ENCODE results near the gene SLC51B.
"Not testable (repeated sequence)": the region's sequence is repeated elsewhere in the genome, so short reads cannot be mapped to it uniquely, and the experiment has no call there.

SLC51B gene

GRCh38 chr15:65044724-65045481, at the start of gene SLC51B:
Gene SLC51B (plus strand): TSS chr15:65045387. CDS start chr15:65050005, 4,618 bp downstream.
- in situ Hi-C loops (cut with MboI; ENCODE audit: low pct_unique_long_range_greater_than_20kb, low sequenced_read_pairs): no loop called here
- no peak for DNase-seq

- in situ Hi-C loops (cut with MboI; ENCODE audit: low pct_unique_long_range_greater_than_20kb, low sequenced_read_pairs): no loop called here
- no peak for DNase-seq
Measured at GRCh38 chr15:64997066-64997465, 48.1 kb upstream of the SLC51B start.

- in situ Hi-C loops (cut with MboI; ENCODE audit: low pct_unique_long_range_greater_than_20kb, low sequenced_read_pairs): no loop called here
- DNase-seq: no peak
Measured at GRCh38 chr15:64997745-64998375, 47.3 kb upstream of the SLC51B start.

- in situ Hi-C loops (cut with MboI; ENCODE audit: low pct_unique_long_range_greater_than_20kb, low sequenced_read_pairs): no loop called here
- no peak for DNase-seq
Measured at GRCh38 chr15:65004993-65005392, 40.2 kb upstream of the SLC51B start.

GRCh38 chr15:65006876-65007275, 38.3 kb upstream of the SLC51B start:
- in situ Hi-C loops (cut with MboI; ENCODE audit: low pct_unique_long_range_greater_than_20kb, low sequenced_read_pairs): no loop called here
- peak; percentile 24 for DNase-seq

GRCh38 chr15:65008983-65009382, 36.2 kb upstream of the SLC51B start:
- in situ Hi-C loops (cut with MboI; ENCODE audit: low pct_unique_long_range_greater_than_20kb, low sequenced_read_pairs): no loop called here
- peak; percentile 78 for DNase-seq

GRCh38 chr15:65011198-65011597, 34.0 kb upstream of the SLC51B start:
- DNase-seq; in situ Hi-C loops (cut with MboI; ENCODE audit: low pct_unique_long_range_greater_than_20kb, low sequenced_read_pairs): not testable (repeated sequence)

GRCh38 chr15:65020419-65020818, 24.8 kb upstream of the SLC51B start:
- DNase-seq: no peak
- in situ Hi-C loops (cut with MboI; ENCODE audit: low pct_unique_long_range_greater_than_20kb, low sequenced_read_pairs): no loop called here

GRCh38 chr15:65021488-65021887, 23.7 kb upstream of the SLC51B start:
- no peak for DNase-seq
- in situ Hi-C loops (cut with MboI; ENCODE audit: low pct_unique_long_range_greater_than_20kb, low sequenced_read_pairs): no loop called here

GRCh38 chr15:65026756-65027155, 18.4 kb upstream of the SLC51B start:
- DNase-seq: no peak
- in situ Hi-C loops (cut with MboI; ENCODE audit: low pct_unique_long_range_greater_than_20kb, low sequenced_read_pairs): no loop called here

- in situ Hi-C loops (cut with MboI; ENCODE audit: low pct_unique_long_range_greater_than_20kb, low sequenced_read_pairs): no loop called here
Measured at GRCh38 chr15:65027593-65027992, 17.6 kb upstream of the SLC51B start.

GRCh38 chr15:65028338-65028737, 16.8 kb upstream of the SLC51B start:
- DNase-seq: peak; percentile 40
- in situ Hi-C loops (cut with MboI; ENCODE audit: low pct_unique_long_range_greater_than_20kb, low sequenced_read_pairs): no loop called here

More at GRCh38 chr15:65027593-65027992, 17.6 kb upstream of the SLC51B start:
- no peak for DNase-seq

- in situ Hi-C loops (cut with MboI; ENCODE audit: low pct_unique_long_range_greater_than_20kb, low sequenced_read_pairs): no loop called here
- peak; percentile 90 for DNase-seq
Measured at GRCh38 chr15:65028921-65029735, 16.1 kb upstream of the SLC51B start, which contains the start of gene MTFMT. Gene MTFMT (minus strand): TSS chr15:65029639. CDS start chr15:65029613, 26 bp downstream.

GRCh38 chr15:65029736-65030208, 15.4 kb upstream of the SLC51B start:
- in situ Hi-C loops (cut with MboI; ENCODE audit: low pct_unique_long_range_greater_than_20kb, low sequenced_read_pairs): no loop called here
- DNase-seq: no peak

GRCh38 chr15:65032801-65033537, 12.2 kb upstream of the SLC51B start:
- DNase-seq: peak; percentile 87
- in situ Hi-C loops (cut with MboI; ENCODE audit: low pct_unique_long_range_greater_than_20kb, low sequenced_read_pairs): no loop called here

GRCh38 chr15:65033659-65034269, 11.4 kb upstream of the SLC51B start:
- in situ Hi-C loops (cut with MboI; ENCODE audit: low pct_unique_long_range_greater_than_20kb, low sequenced_read_pairs): no loop called here
- DNase-seq: peak; percentile 77

GRCh38 chr15:65034719-65035118, 10.5 kb upstream of the SLC51B start:
- DNase-seq: no peak
- in situ Hi-C loops (cut with MboI; ENCODE audit: low pct_unique_long_range_greater_than_20kb, low sequenced_read_pairs): no loop called here

- in situ Hi-C loops (cut with MboI; ENCODE audit: low pct_unique_long_range_greater_than_20kb, low sequenced_read_pairs): no loop called here
- DNase-seq: no peak
Measured at GRCh38 chr15:65037309-65037708, 7.9 kb upstream of the SLC51B start.

GRCh38 chr15:65038428-65038827, 6.8 kb upstream of the SLC51B start:
- in situ Hi-C loops (cut with MboI; ENCODE audit: low pct_unique_long_range_greater_than_20kb, low sequenced_read_pairs): no loop called here
- DNase-seq: no peak

Measured in KBM-7 (cell line).